ENCODE data around the gene SPEF1. TPM values are rescaled to one million over a fixed set of nuclear protein-coding genes. Genes with fewer than 3 reads are reported as not detected.

The SPEF1 gene
- total and polyA plus RNA-seq, 2 of the 13 experiments (the other 11 are each of a cell fraction or from before 2014, with no cell fraction given), result 0.11 to 0.27 TPM

- H3K4me3 ChIP-seq (replicated peaks in 1 of 3; ENCODE audit: insufficient read depth in 1 of 3, low read depth in 2 of 3, low read length in 3 of 3), result no peak overlapping the region
- intact Hi-C loops (cut with micrococcal nuclease; ENCODE audit: unreplicated experiment), result loop anchor here (5.0 kb wide), 1 partner anchor 309 kb away; no protein-coding TSS in a partner anchor
- H3K27ac ChIP-seq (ENCODE audit: extremely low read length, insufficient read depth, low read length), result no peak overlapping the region
- WGBS (ENCODE audit: low lambda C conversion rate), result 82% methylated on average over 2 of the region's 2 CpGs
- H3K4me2 ChIP-seq (ENCODE audit: low read depth, low read length), result no peak overlapping the region
- peaks cover 9% of the 10 kb centered on the region for H3K79me2 ChIP-seq (ENCODE audit: insufficient read depth, low read length)
- no peak for DNase-seq (ENCODE audit: low spot score)
- H3K9ac ChIP-seq (ENCODE audit: insufficient read depth, low read depth, low read length), result no peak overlapping the region
- POLR2A ChIA-PET, result interaction anchor here (7.6 to 10.4 kb wide), 2 partner anchors 15 to 37 kb away, joined by 74 to 134 read pairs; partner anchors contain the start of genes ADISSP and AP5S1
- ATAC-seq, result no peak
- no peaks in the 10 kb centered on the region for H3K36me3 ChIP-seq (replicated peaks in 1 of 2; ENCODE audit: control insufficient read depth in 1 of 2, insufficient read depth in 2 of 2, low read length in 2 of 2)
- no peak for FAIRE-seq
- H3K27me3 ChIP-seq (ENCODE audit: control insufficient read depth in 1 of 2, insufficient read depth in 2 of 2, low read length in 2 of 2), result peaks cover 2 to 25% of the 10 kb centered on the region in 2 experiments
- CTCF ChIA-PET (ENCODE audit: low intra/inter-chr PET ratio, low total read pairs), result no interaction called here
- peaks cover 76% of the 10 kb centered on the region for H3K4me1 ChIP-seq (ENCODE audit: insufficient read depth, low read length)
- peaks cover 5% of the 10 kb centered on the region; the same call in 1 of the 2 replicates for H4K20me1 ChIP-seq (ENCODE audit: insufficient read depth, low read length)
- BruUV-seq (replicated peaks), result no TSS peak
- no peak overlapping the region for H2AFZ ChIP-seq (ENCODE audit: low read length)
- in situ Hi-C loops (cut with HindIII; ENCODE audit: extremely low pct_ligation_motif_present, low pct_unique_long_range_greater_than_20kb), result loop anchor here (5.0 kb wide), 1 partner anchor 34 kb away; no protein-coding TSS in a partner anchor
- H3K9me3 ChIP-seq (ENCODE audit: low read length), result no peaks in the 10 kb centered on the region
- TF ChIP-seq MEIS1 (CRISPR knock-in tag; IDR thresholded peaks at IDR 0.05; ENCODE audit: borderline replicate concordance) (no peak), ZNF530 (CRISPR knock-in tag; IDR thresholded peaks at IDR 0.05; ENCODE audit: low read depth) (no peak), ZBTB4 (CRISPR knock-in tag; IDR thresholded peaks at IDR 0.05; ENCODE audit: borderline replicate concordance) (no peak), RBFOX2 (IDR thresholded peaks at IDR 0.05; ENCODE audit: low read depth, low read length) (peak; percentile 64), AGO2 (optimal IDR thresholded peaks at IDR 0.05; ENCODE audit: low read depth, low read length) (peak; percentile 41), CREB1 (IDR thresholded peaks at IDR 0.05) (no peak), CREB1 (CRISPR knock-in tag; IDR thresholded peaks at IDR 0.05) (no peak), ZNF766 (CRISPR knock-in tag; IDR thresholded peaks at IDR 0.05; ENCODE audit: borderline replicate concordance) (peak; percentile 57; the same call in 1 of the 2 replicates), PATZ1 (CRISPR knock-in tag; IDR thresholded peaks at IDR 0.05) (peak; percentile 49), NR2F6 (IDR thresholded peaks at IDR 0.05) (0 out of 2 replicates have a peak, but pooled peaks have one; percentile 6), NR2F6 (CRISPR knock-in tag; IDR thresholded peaks at IDR 0.05) (no peak), PAF1 (CRISPR knock-in tag; IDR thresholded peaks at IDR 0.05) (peak; percentile 62; the same call in 1 of the 2 replicates), MYC (CRISPR knock-in tag; IDR thresholded peaks at IDR 0.05; ENCODE audit: borderline replicate concordance) (0 out of 2 replicates have a peak, but pooled peaks have one; percentile 31), XBP1 (CRISPR knock-in tag; IDR thresholded peaks at IDR 0.05) (no peak), POLR2G (IDR thresholded peaks at IDR 0.05; ENCODE audit: low read depth, low read length) (peak; percentile 47; the same call in 1 of the 2 replicates), PPARG (CRISPR knock-in tag; conservative IDR thresholded peaks at IDR 0.05) (no peak), SSRP1 (CRISPR knock-in tag; IDR thresholded peaks at IDR 0.05) (peak; percentile 65; the same call in 1 of the 2 replicates), ZNF496 (CRISPR knock-in tag; IDR thresholded peaks at IDR 0.05; ENCODE audit: insufficient replicate concordance) (no peak), ZSCAN25 (CRISPR knock-in tag; IDR thresholded peaks at IDR 0.05) (0 out of 2 replicates have a peak, but pooled peaks have one; percentile 2), ZFY (CRISPR knock-in tag; IDR thresholded peaks at IDR 0.05) (peak; percentile 43; the same call in 1 of the 2 replicates), NBN (conservative IDR thresholded peaks at IDR 0.05) (no peak)
These were observed 1.8 kb upstream of the SPEF1 start for GRCh38 chr20:3783068-3783489.
